Measurements from ENCODE around the gene ELAPOR1. TPM values are rescaled to one million over a fixed set of nuclear protein-coding genes. Genes with fewer than 3 reads are reported as not detected.

The ELAPOR1 gene
- total RNA-seq, 1 donor from 2014 or later: 0.25 TPM

GRCh38 chr1:109094871-109095270 is 19.0 kb upstream of the ELAPOR1 start:
- H3K9me3 ChIP-seq: no peaks in the 10 kb centered on the region
- TF ChIP-seq POLR2A (IDR thresholded peaks at IDR 0.05) (no peak), POLR2AphosphoS5 (IDR thresholded peaks at IDR 0.05; ENCODE audit: insufficient read depth in 1 of 2, low read depth in 1 of 2) (no peak), CTCF (IDR thresholded peaks at IDR 0.05) (no peak)
- intact Hi-C loops (cut with DNase I): no loop called here
- no peak overlapping the region for H3K4me3 ChIP-seq
- H3K4me1 ChIP-seq: peaks cover 49% of the 10 kb centered on the region
- no peaks in the 10 kb centered on the region for H3K27me3 ChIP-seq
- no peak for DNase-seq (ENCODE audit: extremely low spot score in 2 of 2)
- H3K27ac ChIP-seq: no peak overlapping the region
- H3K36me3 ChIP-seq: peaks cover 0 to 29% of the 10 kb centered on the region in 2 donors

- H3K36me3 ChIP-seq: peaks cover 0 to 29% of the 10 kb centered on the region in 2 donors
- TF ChIP-seq CTCF (IDR thresholded peaks at IDR 0.05) (no peak), POLR2AphosphoS5 (IDR thresholded peaks at IDR 0.05; ENCODE audit: insufficient read depth in 1 of 2, low read depth in 1 of 2) (no peak), POLR2A (IDR thresholded peaks at IDR 0.05) (no peak)
- intact Hi-C loops (cut with DNase I): no loop called here
- H3K4me3 ChIP-seq: no peak overlapping the region
- H3K4me1 ChIP-seq: peaks cover 46% of the 10 kb centered on the region
- no peak overlapping the region for H3K27ac ChIP-seq
- no peaks in the 10 kb centered on the region for H3K9me3 ChIP-seq
- H3K27me3 ChIP-seq: no peaks in the 10 kb centered on the region
- no peak for DNase-seq (ENCODE audit: extremely low spot score in 2 of 2)
These were observed 18.3 kb upstream of the ELAPOR1 start for GRCh38 chr1:109095631-109096030.

- intact Hi-C loops (cut with DNase I): no loop called here
- Histone ChIP-seq H3K4me1 (peaks cover 49% of the 10 kb centered on the region), H3K9me3 (no peaks in the 10 kb centered on the region), H3K4me3 (no peak overlapping the region), H3K27me3 (no peaks in the 10 kb centered on the region), H3K36me3 (peaks cover 0 to 29% of the 10 kb centered on the region in 2 donors), H3K27ac (no peak overlapping the region)
- TF ChIP-seq POLR2A (IDR thresholded peaks at IDR 0.05) (no peak), CTCF (IDR thresholded peaks at IDR 0.05) (no peak), POLR2AphosphoS5 (IDR thresholded peaks at IDR 0.05; ENCODE audit: insufficient read depth in 1 of 2, low read depth in 1 of 2) (peak in 1 of 2 donors; percentile 62)
- DNase-seq (ENCODE audit: extremely low spot score in 2 of 2): no peak
These were observed 17.8 kb upstream of the ELAPOR1 start for GRCh38 chr1:109096120-109096519.

- DNase-seq (ENCODE audit: extremely low spot score in 2 of 2): peak in 1 of 2 donors; percentile 95
- peak overlapping the region; percentile 92 for H3K27ac ChIP-seq
- H3K36me3 ChIP-seq: peaks cover 0 to 6% of the 10 kb centered on the region in 2 donors
- no peaks in the 10 kb centered on the region for H3K9me3 ChIP-seq
- intact Hi-C loops (cut with DNase I): loop anchor here (5.0 kb wide), 1 partner anchor 112 kb away; the partner anchor contains the start of gene SARS1
- peaks cover 28% of the 10 kb centered on the region for H3K4me1 ChIP-seq
- no peaks in the 10 kb centered on the region for H3K27me3 ChIP-seq
- TF ChIP-seq POLR2AphosphoS5 (IDR thresholded peaks at IDR 0.05; ENCODE audit: insufficient read depth in 1 of 2, low read depth in 1 of 2): peak; percentile 98 to 99
- TF ChIP-seq CTCF (IDR thresholded peaks at IDR 0.05): peak; percentile 73 to 89 (median 84)
- peak in 1 of 2 donors; percentile 96 for TF ChIP-seq POLR2A (IDR thresholded peaks at IDR 0.05)
- peak overlapping the region; percentile 87 to 89 for H3K4me3 ChIP-seq
These were observed 13.8 kb upstream of the ELAPOR1 start for GRCh38 chr1:109099938-109100773.
